H1 (cell line): ENCODE measurements around the gene DENND1A. TPM values are rescaled to one million over a fixed set of nuclear protein-coding genes. Genes with fewer than 3 reads are reported as not detected.

ENCODE experiments used
- CTCF ChIA-PET: fragments of 300-600 bp; sonication (Branson Sonifier 250); formaldehyde crosslinking; loops from one replicate; lab custom pipeline; 2021; ENCODE audit not compliant: partially characterized antibody; lab: Charles Lee
- POLR2A ChIA-PET: fragments of 300-600 bp; sonication (Branson Sonifier 250); formaldehyde crosslinking; loops from one replicate; lab custom pipeline; 2021; ENCODE audit warnings: inconsistent platforms; ENCODE audit not compliant: partially characterized antibody; lab: Charles Lee
- DNase-seq, 2 experiments: peaks; one replicate each; pipeline versions ENCODE4 v3.0.0 to v3.0.0-alpha.2; 2010 to 2022; ENCODE audit warnings: low spot score in 2 of 2, low read depth in 1 of 2, mixed read lengths in 1 of 2
- FAIRE-seq: peaks from 2 replicates; lab custom pipeline; 2011; peaks lifted over from hg19 to GRCh38; lab: Jason Lieb, UNC
- H2AFZ ChIP-seq: 2 replicates; pipeline ENCODE4 v1.8.1; 2012; ENCODE audit warnings: low read length, inconsistent platforms
- H2AK5ac ChIP-seq: 2 replicates; pipeline ENCODE4 v1.6.1; 2013; ENCODE audit warnings: low read depth, low read length
- H2BK120ac ChIP-seq: replicated peaks from 2 replicates; pipeline ENCODE3; 2013; ENCODE audit warnings: low read depth, low read length, inconsistent platforms
- H2BK12ac ChIP-seq: 2 replicates; pipeline ENCODE4 v1.6.1; 2013; ENCODE audit warnings: low read depth, low read length
- H2BK15ac ChIP-seq: 2 replicates; pipeline ENCODE4 v1.6.1; 2013; ENCODE audit warnings: low read length
- H2BK20ac ChIP-seq: 2 replicates; pipeline ENCODE4 v1.6.1; 2013; ENCODE audit warnings: low read length
- H2BK5ac ChIP-seq: 2 replicates; pipeline ENCODE4 v1.6.1; 2013; ENCODE audit warnings: low read depth, low read length
- H3K14ac ChIP-seq: 2 replicates; pipeline ENCODE4 v1.6.1; 2013; ENCODE audit warnings: inconsistent platforms; ENCODE audit not compliant: insufficient read length
- H3K18ac ChIP-seq: 2 replicates; pipeline ENCODE4 v1.6.1; 2013; ENCODE audit warnings: low read length; ENCODE audit errors: extremely low read depth
- H3K23ac ChIP-seq: 2 replicates; pipeline ENCODE4 v1.6.1; 2013; ENCODE audit warnings: inconsistent platforms; ENCODE audit not compliant: insufficient read length
- H3K23me2 ChIP-seq: 2 replicates; pipeline ENCODE4 v1.6.1; 2013; ENCODE audit warnings: low read depth, low read length
- H3K27ac ChIP-seq: 2 replicates; pipeline ENCODE4 v1.6.1; 2011; ENCODE audit warnings: low read depth, low read length, inconsistent platforms
- H3K27me3 ChIP-seq, 4 experiments: replicated peaks in 1 of 4; 1 replicate in 1 of 4; 2 replicates in 3 of 4; pipeline versions ENCODE4 v1.6.1 to v1.8.1; 2011 to 2013; ENCODE audit warnings: low read length in 3 of 4, mild to moderate bottlenecking in 3 of 4, inconsistent platforms in 2 of 4, mixed read lengths in 2 of 4, moderate library complexity in 1 of 4; ENCODE audit not compliant: control insufficient read depth in 3 of 4, insufficient read depth in 3 of 4; ENCODE audit errors: extremely low read depth in 1 of 4
- H3K36me3 ChIP-seq, 4 experiments: 2 replicates each; pipeline versions ENCODE4 v1.6.1 to v1.8.1; 2011 to 2013; ENCODE audit warnings: mild to moderate bottlenecking in 4 of 4, low read length in 3 of 4, moderate library complexity in 2 of 4, control low read depth in 1 of 4, inconsistent platforms in 1 of 4; ENCODE audit not compliant: insufficient read depth in 4 of 4, control insufficient read depth in 2 of 4
- H3K4ac ChIP-seq: replicated peaks from 2 replicates; pipeline ENCODE3; 2013; ENCODE audit warnings: low read length, low read depth, mixed read lengths, inconsistent platforms; ENCODE audit not compliant: insufficient read length
- H3K4me1 ChIP-seq, 4 experiments: replicated peaks in 1 of 4; 1 replicate in 1 of 4; 2 replicates in 3 of 4; pipeline versions ENCODE4 v1.6.1 to v1.8.1; 2011 to 2013; ENCODE audit warnings: low read length in 3 of 4, inconsistent platforms in 2 of 4, mixed read lengths in 1 of 4; ENCODE audit not compliant: insufficient read depth in 4 of 4, control insufficient read depth in 3 of 4
- H3K4me2 ChIP-seq, 2 experiments: 2 replicates each; pipeline versions ENCODE4 v1.6.1 to v1.8.1; 2011 to 2013; ENCODE audit warnings: low read depth in 2 of 2, low read length in 2 of 2, control low read depth in 1 of 2, inconsistent platforms in 1 of 2, mild to moderate bottlenecking in 1 of 2; ENCODE audit not compliant: insufficient read depth in 1 of 2
- H3K4me3 ChIP-seq, 4 experiments: fragments of 200-600, 300-600 bp in 1 of 4; sonication (generic), shearing (Covaris generic), sonication (Bioruptor Twin) in 1 of 4; 2 replicates each; pipeline versions ENCODE4 v1.5.1 to v1.8.1; 2011 to 2016; ENCODE audit warnings: low read length in 4 of 4, low read depth in 3 of 4, control low read depth in 2 of 4, inconsistent platforms in 2 of 4, mild to moderate bottlenecking in 2 of 4, mixed read lengths in 1 of 4, moderate library complexity in 1 of 4; ENCODE audit not compliant: insufficient read depth in 2 of 4; ENCODE audit errors: extremely low read depth in 1 of 4
- H3K56ac ChIP-seq: replicated peaks from 2 replicates; pipeline ENCODE3; 2013; ENCODE audit warnings: low read depth, mild to moderate bottlenecking, mixed read lengths, low read length, inconsistent platforms; ENCODE audit not compliant: insufficient read length
- H3K79me1 ChIP-seq: 2 replicates; pipeline ENCODE4 v1.6.1; 2013; ENCODE audit warnings: low read depth, low read length, control low read depth
- H3K79me2 ChIP-seq, 2 experiments: 2 replicates each; pipeline versions ENCODE4 v1.6.1 to v1.8.1; 2012 to 2013; ENCODE audit warnings: low read length in 2 of 2, mild to moderate bottlenecking in 2 of 2, inconsistent platforms in 1 of 2; ENCODE audit not compliant: insufficient read depth in 2 of 2, control insufficient read depth in 1 of 2
- H3K9ac ChIP-seq, 4 experiments: replicated peaks in 1 of 4; 1 replicate in 1 of 4; 2 replicates in 3 of 4; pipeline versions ENCODE4 v1.6.1 to v1.8.1; 2011 to 2013; ENCODE audit warnings: low read depth in 3 of 4, low read length in 3 of 4, control low read depth in 2 of 4, mild to moderate bottlenecking in 2 of 4, moderate library complexity in 2 of 4, inconsistent platforms in 1 of 4; ENCODE audit errors: extremely low read depth in 1 of 4
- H3K9me3 ChIP-seq, 2 experiments: 2 replicates each; pipeline versions ENCODE4 v1.6.1 to v1.8.1; 2012 to 2013; ENCODE audit warnings: mild to moderate bottlenecking in 2 of 2, moderate library complexity in 2 of 2, control low read depth in 1 of 2, inconsistent platforms in 1 of 2, low read depth in 1 of 2, low read length in 1 of 2, mixed read lengths in 1 of 2; ENCODE audit not compliant: insufficient read depth in 2 of 2
- H4K20me1 ChIP-seq, 2 experiments: replicated peaks in 1 of 2; 2 replicates each; pipeline versions ENCODE3 to v1.8.1; 2011 to 2013; ENCODE audit warnings: inconsistent platforms in 2 of 2, low read length in 2 of 2, mild to moderate bottlenecking in 1 of 2; ENCODE audit not compliant: insufficient read depth in 2 of 2, control insufficient read depth in 1 of 2
- H4K5ac ChIP-seq: 2 replicates; pipeline ENCODE4 v1.6.1; 2013; ENCODE audit warnings: low read length, low read depth, mixed read lengths, inconsistent platforms; ENCODE audit not compliant: insufficient read length
- H4K8ac ChIP-seq: 2 replicates; pipeline ENCODE4 v1.8.0; 2013; ENCODE audit warnings: mild to moderate bottlenecking, moderate library complexity, low read length, inconsistent platforms; ENCODE audit not compliant: insufficient read depth; ENCODE audit errors: extremely low read depth
- H4K91ac ChIP-seq: replicated peaks from 2 replicates; pipeline ENCODE3; 2013; ENCODE audit warnings: low read length, mixed read lengths, inconsistent platforms; ENCODE audit not compliant: insufficient read length
- CHD2 ChIP-seq: IDR thresholded peaks from 2 replicates; pipeline ENCODE4 v1.6.1; 2012; ENCODE audit warnings: low read length, improper control_type of control experiment
- GTF2F1 ChIP-seq: IDR thresholded peaks from 2 replicates; pipeline ENCODE4 v1.6.1; 2012; ENCODE audit warnings: low read depth, low read length, improper control_type of control experiment, borderline replicate concordance
- RFX5 ChIP-seq: IDR thresholded peaks from 2 replicates; pipeline ENCODE4 v1.6.1; 2011; ENCODE audit warnings: low read depth, low read length, improper control_type of control experiment, borderline replicate concordance
- SIRT6 ChIP-seq: IDR thresholded peaks from one replicate; pipeline ENCODE4 v1.7.1; 2012; ENCODE audit warnings: low read length, inconsistent platforms
- SP4 ChIP-seq: IDR thresholded peaks from 2 replicates; pipeline ENCODE4 v1.6.1; 2012; ENCODE audit warnings: low read length, inconsistent platforms
- SUZ12 ChIP-seq: fragments of 200-600 bp; sonication (generic); IDR thresholded peaks from 2 replicates; pipeline ENCODE4 v1.6.1; 2012; ENCODE audit warnings: mild to moderate bottlenecking, inconsistent platforms, low read length, moderate library complexity, mixed read lengths
- WGBS, 2 experiments: shearing (Covaris generic) in 1 of 2; methylation state at CpG; one replicate each; pipeline versions ENCODE4 v1.1.6 to v1.1.7; 2013 to 2015; ENCODE audit warnings: low lambda C conversion rate in 2 of 2, mixed read lengths in 2 of 2, inconsistent platforms in 1 of 2, low coverage in 1 of 2, missing lambda C conversion rate in 1 of 2; ENCODE audit not compliant: insufficient replicate concordance in 2 of 2, insufficient coverage in 1 of 2, insufficient read length in 1 of 2; ENCODE audit errors: extremely low coverage in 1 of 2, missing lambda C conversion rate in 1 of 2; 5-methylcytosine and 5-hydroxymethylcytosine counted together
- polyA plus RNA-seq, 7 experiments: library from polyadenylated mRNA; depleted of rRNA in 3 of 7; stranded (reverse) in 5 of 7; unstranded in 2 of 7; fragments of >200 nt in 5 of 7; fragments of 200-250 nt in 2 of 7; gene quantifications; 1 replicate in 5 of 7; 2 replicates in 1 of 7; 4 replicates in 1 of 7; pipeline versions ENCODE4 v1.2.1 to v1.2.3, GENCODE V29; 2011 to 2013; ENCODE audit warnings: missing spikeins in 2 of 7, mixed read lengths in 2 of 7
- total RNA-seq: library from RNA; stranded (reverse); fragmentation: NEBNext Ultra II Directional; extraction: Animal tissue kit (Norgen Biotek cat#: 25700); gene quantifications from 2 replicates; pipeline ENCODE4 v1.2.1, GENCODE V29; 2021
- TF ChIP-seq, protein P1 (sequence below): IDR thresholded peaks from 2 replicates; pipeline ENCODE4 v1.6.1; 2012; ENCODE audit warnings: low read length, inconsistent platforms

The DENND1A gene
- total and polyA plus RNA-seq, 2 of the 8 experiments (the other 6 are each of a cell fraction or from before 2014, with no cell fraction given) = 24.1 to 26.4 TPM

DNA sequence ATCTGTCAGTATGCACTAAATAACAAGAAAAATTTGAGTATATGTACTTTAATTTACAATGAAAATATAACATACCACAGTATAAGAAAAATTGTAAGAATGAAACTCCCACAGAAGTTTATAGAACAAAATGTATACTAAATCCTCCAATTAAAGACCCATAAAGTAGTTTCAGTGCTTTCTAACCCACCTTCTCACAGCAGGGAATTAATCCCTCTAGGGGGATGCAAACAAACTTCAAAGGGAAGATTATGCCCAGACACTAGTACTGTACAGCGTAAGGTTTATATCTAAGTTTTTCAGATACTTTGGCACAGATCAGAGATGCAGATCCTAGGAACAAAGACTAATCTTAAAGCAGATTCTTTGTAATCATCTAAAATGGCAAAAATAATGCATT, 57.2 kb downstream of the DENND1A start:
- H2BK20ac ChIP-seq = no peak overlapping the region
- no peak for DNase-seq
- TF ChIP-seq RFX5 (no peak), GTF2F1 (no peak), SP4 (no peak), SIRT6 (no peak), CHD2 (no peak), SUZ12 (no peak)
- TF ChIP-seq, protein P1, sequence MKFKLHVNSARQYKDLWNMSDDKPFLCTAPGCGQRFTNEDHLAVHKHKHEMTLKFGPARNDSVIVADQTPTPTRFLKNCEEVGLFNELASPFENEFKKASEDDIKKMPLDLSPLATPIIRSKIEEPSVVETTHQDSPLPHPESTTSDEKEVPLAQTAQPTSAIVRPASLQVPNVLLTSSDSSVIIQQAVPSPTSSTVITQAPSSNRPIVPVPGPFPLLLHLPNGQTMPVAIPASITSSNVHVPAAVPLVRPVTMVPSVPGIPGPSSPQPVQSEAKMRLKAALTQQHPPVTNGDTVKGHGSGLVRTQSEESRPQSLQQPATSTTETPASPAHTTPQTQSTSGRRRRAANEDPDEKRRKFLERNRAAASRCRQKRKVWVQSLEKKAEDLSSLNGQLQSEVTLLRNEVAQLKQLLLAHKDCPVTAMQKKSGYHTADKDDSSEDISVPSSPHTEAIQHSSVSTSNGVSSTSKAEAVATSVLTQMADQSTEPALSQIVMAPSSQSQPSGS = no peak
- TF ChIP-seq, all 59 proteins: peak for 0
- Histone ChIP-seq H3K56ac (no peak overlapping the region), H3K23me2 (no peaks in the 10 kb centered on the region), H3K27ac (no peak overlapping the region), H3K79me1 (no peaks in the 10 kb centered on the region; the same call in 1 of the 2 replicates), H4K20me1 (peaks cover 0 to 1% of the 10 kb centered on the region in 2 experiments), H2BK5ac (no peak overlapping the region), H2BK120ac (no peak overlapping the region), H3K18ac (no peak overlapping the region), H3K4me1 (peaks cover 0 to 6% (median 2%) of the 10 kb centered on the region in 4 experiments; a peak in 2 of 7 replicates), H3K9ac (peak overlapping the region in 1 of 4 experiments; percentile 14; a peak in 1 of 7 replicates), H3K23ac (no peak overlapping the region), H3K14ac (no peak overlapping the region), H3K79me2 (no peaks in the 10 kb centered on the region), H2AFZ (no peak overlapping the region), H2BK15ac (no peak overlapping the region), H2BK12ac (no peak overlapping the region), H3K4me2 (no peak overlapping the region), H4K91ac (no peak overlapping the region), H3K36me3 (peaks cover 0 to 7% (median 0%) of the 10 kb centered on the region in 4 experiments; a peak in 2 of 8 replicates), H3K4me3 (no peak overlapping the region), H4K5ac (no peak overlapping the region), H3K4ac (no peak overlapping the region), H4K8ac (no peak overlapping the region), H3K9me3 (no peaks in the 10 kb centered on the region), H3K27me3 (no peaks in the 10 kb centered on the region), H2AK5ac (no peak overlapping the region)
- CTCF ChIA-PET = no interaction called here
- no peak for FAIRE-seq
- POLR2A ChIA-PET = no interaction called here
- 78% methylated on average over 1 of the region's 1 CpG; no CpG with 5 or more reads in 1 of the 2 experiments for WGBS, 2 experiments
